ENCODE data around the gene CDKN1A.

CDKN1A gene

GRCh38 chr6:36712816-36713215, 34.3 kb downstream of the CDKN1A start:
- Histone ChIP-seq H3K79me2 (ENCODE audit: control insufficient read depth, insufficient read depth, low read length, poor library complexity) (no peaks in the 10 kb centered on the region), H3K27ac (ENCODE audit: low read depth, low read length) (no peak overlapping the region), H3K18ac (ENCODE audit: low read length) (no peak overlapping the region), H3K27me3 (ENCODE audit: insufficient read depth, low read length) (no peaks in the 10 kb centered on the region), H3K14ac (ENCODE audit: low read length) (no peak overlapping the region), H3K4ac (ENCODE audit: low read depth, low read length) (no peak overlapping the region), H2BK12ac (ENCODE audit: low read length) (no peak overlapping the region), H2BK120ac (ENCODE audit: insufficient read depth, low read length, poor library complexity) (no peak overlapping the region), H3K4me2 (ENCODE audit: low read length) (no peak overlapping the region), H2AK5ac (ENCODE audit: low read length) (no peak overlapping the region), H2AFZ (ENCODE audit: insufficient read depth, low read length, poor library complexity) (no peak overlapping the region), H3K4me3 (ENCODE audit: low read depth, low read length) (no peak overlapping the region), H4K12ac (ENCODE audit: low read depth, low read length) (no peak overlapping the region), H4K8ac (ENCODE audit: low read depth, low read length) (no peak overlapping the region), H3K9me3 (ENCODE audit: insufficient read depth, low read depth, low read length) (no peaks in the 10 kb centered on the region), H2BK5ac (ENCODE audit: low read depth, low read length, poor library complexity) (no peak overlapping the region), H3K79me1 (ENCODE audit: low read length) (no peaks in the 10 kb centered on the region), H3K36me3 (ENCODE audit: control insufficient read depth in 1 of 2, insufficient read depth in 2 of 2, low read length in 2 of 2) (no peaks in the 10 kb centered on the region), H3K9ac (ENCODE audit: low read length) (no peak overlapping the region), H3K23ac (ENCODE audit: low read length) (no peak overlapping the region), H4K91ac (ENCODE audit: low read depth, low read length) (no peak overlapping the region), H3K4me1 (ENCODE audit: control insufficient read depth in 1 of 2, insufficient read depth in 2 of 2, low read length in 2 of 2) (no peaks in the 10 kb centered on the region)
- no CpG with 5 or more reads among the region's 4 CpGs for WGBS (ENCODE audit: extremely low coverage, insufficient coverage, insufficient read length)
- no peak for DNase-seq

- H4K8ac ChIP-seq (ENCODE audit: low read depth, low read length) = no peak overlapping the region
- no peak for DNase-seq
- no peaks in the 10 kb centered on the region for H3K9me3 ChIP-seq (ENCODE audit: insufficient read depth, low read depth, low read length)
- H4K91ac ChIP-seq (ENCODE audit: low read depth, low read length) = no peak overlapping the region
- H2AK5ac ChIP-seq (ENCODE audit: low read length) = no peak overlapping the region
- H3K9ac ChIP-seq (ENCODE audit: low read length) = no peak overlapping the region
- H2BK5ac ChIP-seq (ENCODE audit: low read depth, low read length, poor library complexity) = no peak overlapping the region
- H3K79me1 ChIP-seq (ENCODE audit: low read length) = no peaks in the 10 kb centered on the region
- no peak overlapping the region for H3K14ac ChIP-seq (ENCODE audit: low read length)
- H3K4me1 ChIP-seq (ENCODE audit: control insufficient read depth in 1 of 2, insufficient read depth in 2 of 2, low read length in 2 of 2) = no peaks in the 10 kb centered on the region
- no peak overlapping the region for H3K4ac ChIP-seq (ENCODE audit: low read depth, low read length)
- H3K79me2 ChIP-seq (ENCODE audit: control insufficient read depth, insufficient read depth, low read length, poor library complexity) = no peaks in the 10 kb centered on the region
- no CpG with 5 or more reads among the region's 8 CpGs for WGBS (ENCODE audit: extremely low coverage, insufficient coverage, insufficient read length)
- H3K18ac ChIP-seq (ENCODE audit: low read length) = no peak overlapping the region
- no peak overlapping the region for H3K27ac ChIP-seq (ENCODE audit: low read depth, low read length)
- H2AFZ ChIP-seq (ENCODE audit: insufficient read depth, low read length, poor library complexity) = no peak overlapping the region
- no peak overlapping the region for H2BK120ac ChIP-seq (ENCODE audit: insufficient read depth, low read length, poor library complexity)
- no peak overlapping the region for H4K12ac ChIP-seq (ENCODE audit: low read depth, low read length)
- H3K4me2 ChIP-seq (ENCODE audit: low read length) = no peak overlapping the region
- H3K4me3 ChIP-seq (ENCODE audit: low read depth, low read length) = no peak overlapping the region
- H3K23ac ChIP-seq (ENCODE audit: low read length) = no peak overlapping the region
- H2BK12ac ChIP-seq (ENCODE audit: low read length) = no peak overlapping the region
- no peaks in the 10 kb centered on the region for H3K27me3 ChIP-seq (ENCODE audit: insufficient read depth, low read length)
- no peaks in the 10 kb centered on the region for H3K36me3 ChIP-seq (ENCODE audit: control insufficient read depth in 1 of 2, insufficient read depth in 2 of 2, low read length in 2 of 2)
Measured at GRCh38 chr6:36713846-36714245, 35.3 kb downstream of the CDKN1A start.

DNA sequence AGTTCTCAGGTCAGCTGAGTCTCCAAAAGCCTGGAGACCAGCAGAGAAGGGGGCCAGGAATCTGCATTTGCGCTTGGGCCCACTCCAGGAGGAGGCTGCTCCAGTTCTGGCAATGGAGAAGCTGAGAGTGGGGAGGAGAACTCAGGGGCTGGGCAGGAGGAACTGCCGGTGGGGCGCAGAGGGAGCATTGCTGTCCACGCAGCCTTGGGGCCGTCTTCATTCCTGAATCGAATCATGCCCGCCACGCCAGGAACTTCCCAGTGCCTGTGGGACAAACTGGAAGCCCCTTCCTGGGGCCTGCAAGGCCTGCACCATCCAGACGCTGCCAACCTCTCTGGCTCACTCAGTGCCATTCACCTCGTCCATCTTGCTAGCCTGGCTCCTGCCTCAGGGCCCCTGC, 36.0 kb downstream of the CDKN1A start:
- Histone ChIP-seq H3K27ac (ENCODE audit: low read depth, low read length) (no peak overlapping the region), H3K23ac (ENCODE audit: low read length) (no peak overlapping the region), H3K36me3 (ENCODE audit: control insufficient read depth in 1 of 2, insufficient read depth in 2 of 2, low read length in 2 of 2) (no peaks in the 10 kb centered on the region), H3K9me3 (ENCODE audit: insufficient read depth, low read depth, low read length) (no peaks in the 10 kb centered on the region), H2AFZ (ENCODE audit: insufficient read depth, low read length, poor library complexity) (no peak overlapping the region), H4K12ac (ENCODE audit: low read depth, low read length) (no peak overlapping the region), H3K4me1 (ENCODE audit: control insufficient read depth in 1 of 2, insufficient read depth in 2 of 2, low read length in 2 of 2) (no peaks in the 10 kb centered on the region), H2BK120ac (ENCODE audit: insufficient read depth, low read length, poor library complexity) (no peak overlapping the region), H4K91ac (ENCODE audit: low read depth, low read length) (no peak overlapping the region), H3K14ac (ENCODE audit: low read length) (no peak overlapping the region), H3K4me3 (ENCODE audit: low read depth, low read length) (no peak overlapping the region), H3K79me2 (ENCODE audit: control insufficient read depth, insufficient read depth, low read length, poor library complexity) (no peaks in the 10 kb centered on the region), H4K8ac (ENCODE audit: low read depth, low read length) (no peak overlapping the region), H3K9ac (ENCODE audit: low read length) (no peak overlapping the region), H2BK12ac (ENCODE audit: low read length) (no peak overlapping the region), H3K79me1 (ENCODE audit: low read length) (no peaks in the 10 kb centered on the region), H3K4ac (ENCODE audit: low read depth, low read length) (no peak overlapping the region), H2BK5ac (ENCODE audit: low read depth, low read length, poor library complexity) (no peak overlapping the region), H3K18ac (ENCODE audit: low read length) (no peak overlapping the region), H3K4me2 (ENCODE audit: low read length) (no peak overlapping the region), H3K27me3 (ENCODE audit: insufficient read depth, low read length) (no peaks in the 10 kb centered on the region), H2AK5ac (ENCODE audit: low read length) (no peak overlapping the region)
- WGBS (ENCODE audit: extremely low coverage, insufficient coverage, insufficient read length) = no CpG with 5 or more reads among the region's 10 CpGs
- no peak for DNase-seq

- Histone ChIP-seq H2BK5ac (ENCODE audit: low read depth, low read length, poor library complexity) (no peak overlapping the region), H3K79me2 (ENCODE audit: control insufficient read depth, insufficient read depth, low read length, poor library complexity) (no peaks in the 10 kb centered on the region), H3K4me3 (ENCODE audit: low read depth, low read length) (no peak overlapping the region), H3K9me3 (ENCODE audit: insufficient read depth, low read depth, low read length) (no peaks in the 10 kb centered on the region), H3K23ac (ENCODE audit: low read length) (no peak overlapping the region), H2AFZ (ENCODE audit: insufficient read depth, low read length, poor library complexity) (no peak overlapping the region), H3K4ac (ENCODE audit: low read depth, low read length) (no peak overlapping the region), H4K12ac (ENCODE audit: low read depth, low read length) (no peak overlapping the region), H3K14ac (ENCODE audit: low read length) (no peak overlapping the region), H3K36me3 (ENCODE audit: control insufficient read depth in 1 of 2, insufficient read depth in 2 of 2, low read length in 2 of 2) (no peaks in the 10 kb centered on the region), H2AK5ac (ENCODE audit: low read length) (no peak overlapping the region), H2BK120ac (ENCODE audit: insufficient read depth, low read length, poor library complexity) (no peak overlapping the region), H3K4me2 (ENCODE audit: low read length) (no peak overlapping the region), H4K8ac (ENCODE audit: low read depth, low read length) (no peak overlapping the region), H4K91ac (ENCODE audit: low read depth, low read length) (no peak overlapping the region), H3K4me1 (ENCODE audit: control insufficient read depth in 1 of 2, insufficient read depth in 2 of 2, low read length in 2 of 2) (no peaks in the 10 kb centered on the region), H3K79me1 (ENCODE audit: low read length) (no peaks in the 10 kb centered on the region), H2BK12ac (ENCODE audit: low read length) (no peak overlapping the region), H3K18ac (ENCODE audit: low read length) (no peak overlapping the region), H3K9ac (ENCODE audit: low read length) (no peak overlapping the region), H3K27me3 (ENCODE audit: insufficient read depth, low read length) (no peaks in the 10 kb centered on the region), H3K27ac (ENCODE audit: low read depth, low read length) (no peak overlapping the region)
- no peak for DNase-seq
- WGBS (ENCODE audit: extremely low coverage, insufficient coverage, insufficient read length) = no CpG with 5 or more reads among the region's 7 CpGs
Measured at GRCh38 chr6:36715469-36715868, 37.0 kb downstream of the CDKN1A start.

Measured in trophoblast cell (in vitro differentiated cells and primary cell).